ENCODE measurements around the gene CCDC77.

Gene CCDC77

DNA sequence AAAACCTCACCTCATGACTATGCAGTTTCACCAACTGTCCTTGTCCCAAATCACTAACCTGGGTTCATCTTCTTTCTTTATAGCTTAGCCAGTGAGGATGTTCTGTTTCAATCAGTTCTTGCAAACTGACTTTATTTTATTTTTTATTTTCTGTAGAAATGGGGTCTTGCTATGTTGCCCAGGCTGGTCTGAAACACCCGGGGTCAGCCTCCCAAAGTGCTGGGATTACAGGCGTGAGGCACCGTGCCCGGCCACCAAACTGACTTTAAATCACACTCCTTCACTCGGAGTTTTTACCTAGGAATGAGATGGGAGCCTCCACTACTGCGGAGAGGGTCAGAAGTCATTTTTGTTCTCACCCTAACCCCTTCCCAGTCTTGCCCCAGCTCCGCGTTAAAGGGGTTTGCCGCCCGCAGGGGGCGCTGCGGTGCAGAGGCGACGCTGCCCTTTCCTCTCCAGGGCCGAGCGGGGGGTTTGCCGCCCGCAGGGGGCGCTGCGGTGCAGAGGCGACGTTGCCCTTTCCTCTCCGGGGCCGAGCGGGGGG lies 51.3 kb downstream of the CCDC77 start:
- peak; percentile 36 for DNase-seq (ENCODE audit: low read depth)

DNA sequence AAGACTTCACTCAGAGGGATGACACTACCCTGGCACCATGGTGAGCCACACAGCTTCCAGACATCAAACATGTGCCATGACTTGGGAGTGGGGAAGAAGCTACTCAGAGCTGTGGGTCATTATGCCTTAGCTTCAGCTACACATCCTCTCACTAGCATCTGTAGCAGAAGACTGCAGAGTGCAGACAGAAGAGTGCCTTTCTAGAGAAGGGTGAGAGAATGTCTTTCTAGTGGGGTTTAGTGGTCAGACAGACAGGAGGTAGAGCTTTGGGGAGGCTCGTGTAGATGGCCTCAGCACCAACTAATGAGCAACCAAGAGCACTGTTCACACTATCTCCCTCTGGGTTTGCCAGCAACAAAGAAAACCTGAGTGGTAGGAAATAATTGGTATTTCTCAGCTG lies 53.4 kb downstream of the CCDC77 start:
- DNase-seq (ENCODE audit: low read depth): no peak

DNA sequence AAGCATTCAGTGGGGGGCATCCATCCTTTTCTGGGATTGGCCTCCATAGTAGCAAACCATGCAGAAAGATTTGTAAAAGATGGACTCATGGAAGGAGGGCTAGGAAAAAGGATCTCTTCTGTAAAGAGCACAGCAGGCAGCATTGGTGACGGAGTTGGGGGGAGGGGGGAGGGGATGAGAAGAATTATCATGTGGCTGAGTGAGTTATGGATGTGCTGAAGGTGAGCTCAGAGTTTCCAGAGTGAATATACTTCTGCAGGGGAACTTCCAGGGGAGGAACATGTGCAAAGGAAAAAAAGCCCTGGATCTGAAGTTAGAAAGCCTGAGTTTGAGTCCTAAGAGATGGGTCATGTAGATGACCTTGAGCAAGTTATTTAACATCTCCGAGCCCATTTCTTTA lies 54.4 kb downstream of the CCDC77 start:
- DNase-seq (ENCODE audit: low read depth): no peak

DNA sequence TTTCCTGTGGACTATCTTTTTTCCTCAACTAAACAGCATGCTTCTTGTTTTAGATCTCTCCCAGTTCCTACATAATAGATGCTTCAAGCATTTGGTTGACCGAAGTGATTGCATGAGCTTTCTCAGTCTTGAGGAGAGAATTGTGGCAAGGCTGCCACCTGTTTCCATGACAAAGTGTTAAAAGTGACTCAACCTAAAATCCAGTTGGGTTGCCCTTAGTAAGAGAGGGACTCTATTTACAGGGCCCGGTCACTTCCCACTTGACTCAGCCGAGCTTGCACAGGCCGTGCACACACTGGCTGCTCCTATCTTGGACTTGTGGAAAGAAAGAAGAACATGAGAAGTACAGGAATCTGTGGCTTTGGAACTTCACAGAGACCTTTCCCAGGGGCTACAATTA lies 56.2 kb downstream of the CCDC77 start:
- no peak for DNase-seq (ENCODE audit: low read depth)

DNA sequence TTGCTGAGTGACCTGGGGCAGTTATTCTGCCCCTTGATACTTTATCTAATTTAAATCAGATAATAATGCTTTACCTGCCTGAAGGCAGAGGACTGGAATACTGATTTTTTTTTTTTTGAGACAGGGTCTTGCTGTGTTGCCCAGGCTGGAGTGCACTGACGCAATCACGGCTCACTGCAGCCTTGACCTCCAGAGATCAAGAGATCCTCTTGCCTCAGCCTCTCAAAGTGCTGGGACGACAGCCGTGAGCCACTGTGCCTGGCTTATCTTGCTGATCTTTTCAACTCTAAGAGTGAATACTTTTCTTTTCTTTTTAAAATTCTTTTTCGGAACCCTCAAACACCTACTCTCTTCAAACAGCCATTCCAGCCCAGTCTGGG lies 57.6 kb downstream of the CCDC77 start:
- no peak for DNase-seq (ENCODE audit: low read depth)

DNA sequence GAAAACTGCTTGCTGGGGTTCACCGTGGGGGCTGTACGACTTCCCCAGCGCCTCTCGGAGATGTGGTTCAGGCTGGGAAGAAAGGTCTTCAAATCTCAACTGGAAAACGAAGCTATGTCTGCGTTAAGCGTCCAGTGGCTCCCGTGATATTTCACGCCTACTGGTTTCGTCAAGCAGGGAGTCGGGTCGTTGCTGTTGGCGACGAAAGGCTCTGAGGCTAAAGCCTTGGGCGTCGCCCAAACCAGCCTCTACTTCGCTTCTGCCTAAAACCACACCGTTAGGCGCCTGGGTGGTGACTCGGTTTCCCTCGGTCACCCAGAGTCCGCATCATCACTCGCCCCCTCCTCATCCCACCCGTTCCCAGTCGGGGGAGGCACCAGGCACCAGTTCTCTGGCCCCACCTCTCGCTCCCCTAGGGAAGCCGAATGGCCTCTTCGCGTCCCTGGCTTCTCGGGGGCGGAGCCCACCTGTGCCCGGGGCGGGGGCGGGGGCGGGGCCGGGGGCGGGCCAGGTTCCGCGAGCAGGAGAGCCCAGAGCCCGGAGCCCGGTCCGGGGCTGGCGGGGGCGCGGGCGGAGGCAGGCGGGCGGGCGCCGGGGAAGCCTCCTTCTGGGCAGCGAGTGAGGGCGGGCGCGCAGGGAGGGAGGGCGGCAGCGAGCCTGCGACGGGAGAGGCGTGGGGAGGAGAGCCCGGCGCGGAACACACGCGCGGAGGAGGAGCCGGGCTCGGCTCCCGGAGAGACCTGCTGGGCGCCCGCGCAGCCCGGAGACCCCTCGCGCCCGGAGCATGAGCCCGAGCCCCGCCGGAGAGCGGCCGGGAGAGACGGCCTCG lies 58.2 kb downstream of the CCDC77 start, which contains the start of gene B4GALNT3:
Gene B4GALNT3, plus strand, starts transcription at position 510 of the 829 bp plus-strand sequence. CDS start 438 bp downstream, outside the sequence.
- DNase-seq (ENCODE audit: low read depth): peak; percentile 8

DNA sequence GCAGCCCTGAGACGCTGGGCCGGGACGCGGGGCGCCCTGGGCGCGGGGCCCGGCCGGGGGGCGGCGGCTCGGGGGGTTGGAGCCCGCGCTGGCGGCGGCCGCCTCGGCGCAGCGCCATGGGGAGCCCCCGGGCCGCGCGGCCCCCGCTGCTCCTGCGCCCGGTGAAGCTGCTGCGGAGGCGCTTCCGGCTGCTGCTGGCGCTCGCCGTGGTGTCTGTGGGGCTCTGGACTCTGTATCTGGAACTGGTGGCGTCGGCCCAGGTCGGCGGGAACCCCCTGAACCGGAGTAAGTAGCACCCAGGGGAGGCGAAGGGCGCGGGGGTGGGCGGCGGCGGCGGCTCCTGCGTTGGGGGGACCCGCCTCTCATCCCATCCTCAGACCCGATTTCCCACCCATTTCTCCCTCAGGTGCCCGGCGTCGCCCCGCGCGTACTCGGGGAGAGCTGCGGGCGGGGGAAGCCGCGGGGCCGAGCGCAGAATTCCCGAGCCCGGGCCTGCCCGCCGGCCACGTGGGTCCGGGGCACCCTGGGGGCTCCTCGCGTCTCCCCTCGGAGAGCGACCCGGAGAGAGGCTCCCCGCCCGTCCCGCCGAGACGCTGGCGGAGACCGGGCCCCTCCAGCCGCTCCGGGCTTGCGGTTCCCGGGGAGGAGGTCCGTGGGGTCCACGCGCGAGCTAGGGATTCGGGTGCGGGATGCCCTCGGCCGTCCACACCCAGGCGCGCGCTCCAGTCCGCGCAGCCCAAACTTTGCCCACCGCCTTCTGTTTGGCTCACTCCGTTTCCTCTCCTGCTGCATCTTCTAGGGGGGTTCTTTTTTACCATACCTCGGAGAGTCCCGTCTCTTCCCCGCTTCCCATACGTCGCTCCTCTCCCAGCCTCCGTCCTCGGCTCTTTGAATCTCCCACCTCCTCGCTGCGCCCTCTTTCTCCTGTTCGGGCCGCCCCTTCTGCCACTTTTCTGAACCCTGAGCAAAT lies 59.1 kb downstream of the CCDC77 start:
- DNase-seq (ENCODE audit: low read depth): peak; percentile 4

DNA sequence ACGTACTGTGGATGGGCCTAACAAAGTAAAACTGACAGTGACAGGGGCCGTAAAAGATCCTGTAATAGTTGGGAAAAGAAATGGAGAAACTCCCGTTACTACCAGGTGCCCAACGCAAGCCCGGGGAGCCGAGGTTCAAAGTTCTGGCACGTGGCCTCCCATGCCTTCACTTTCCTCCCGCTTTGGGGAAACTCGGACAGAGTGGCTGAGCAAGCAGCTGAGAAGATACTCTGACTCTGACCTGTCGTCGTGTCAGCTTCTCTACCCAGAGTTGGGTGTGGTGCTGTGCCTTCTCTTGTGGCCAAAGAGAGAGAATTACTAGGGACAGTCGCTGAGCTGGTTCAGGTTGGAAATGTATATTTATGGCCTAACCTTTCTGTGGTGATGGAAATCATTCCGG lies 60.0 kb downstream of the CCDC77 start:
- no peak for DNase-seq (ENCODE audit: low read depth)

DNA sequence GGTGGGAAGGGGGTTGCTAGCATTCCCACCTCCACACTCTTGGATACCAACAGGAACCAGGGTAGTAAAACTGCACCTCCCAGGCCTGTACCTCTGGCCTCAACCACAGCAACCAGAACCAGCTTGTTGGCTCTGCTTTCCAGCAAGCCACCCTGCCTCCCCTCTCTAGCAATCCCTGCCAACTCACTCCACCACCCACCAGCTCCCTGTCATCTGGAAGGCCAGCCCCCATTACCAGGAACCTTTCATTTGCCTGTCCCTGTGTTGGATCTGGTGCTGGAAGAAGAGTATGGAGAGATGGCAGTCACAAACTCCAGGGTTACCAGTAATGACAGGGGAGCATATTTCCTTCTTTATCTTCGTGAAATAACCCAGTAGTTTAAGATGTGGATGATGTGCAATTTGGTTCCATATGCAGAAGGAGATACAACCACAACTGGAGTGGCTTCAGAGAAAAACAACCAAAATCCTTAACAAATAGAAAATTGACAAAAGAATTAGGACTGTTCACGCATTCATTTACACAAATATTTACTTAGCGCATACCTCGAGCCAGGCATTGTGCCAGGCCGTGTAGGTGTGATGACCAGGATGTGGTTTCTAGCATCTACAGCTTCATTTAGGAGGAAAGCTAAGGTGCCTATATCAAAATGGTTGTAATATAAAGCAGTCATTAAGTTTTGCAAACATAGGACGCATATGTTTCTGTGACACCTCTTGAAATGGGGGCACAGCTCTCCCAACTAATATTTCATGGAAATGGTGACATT lies 61.7 kb downstream of the CCDC77 start:
- DNase-seq (ENCODE audit: low read depth): no peak

DNA sequence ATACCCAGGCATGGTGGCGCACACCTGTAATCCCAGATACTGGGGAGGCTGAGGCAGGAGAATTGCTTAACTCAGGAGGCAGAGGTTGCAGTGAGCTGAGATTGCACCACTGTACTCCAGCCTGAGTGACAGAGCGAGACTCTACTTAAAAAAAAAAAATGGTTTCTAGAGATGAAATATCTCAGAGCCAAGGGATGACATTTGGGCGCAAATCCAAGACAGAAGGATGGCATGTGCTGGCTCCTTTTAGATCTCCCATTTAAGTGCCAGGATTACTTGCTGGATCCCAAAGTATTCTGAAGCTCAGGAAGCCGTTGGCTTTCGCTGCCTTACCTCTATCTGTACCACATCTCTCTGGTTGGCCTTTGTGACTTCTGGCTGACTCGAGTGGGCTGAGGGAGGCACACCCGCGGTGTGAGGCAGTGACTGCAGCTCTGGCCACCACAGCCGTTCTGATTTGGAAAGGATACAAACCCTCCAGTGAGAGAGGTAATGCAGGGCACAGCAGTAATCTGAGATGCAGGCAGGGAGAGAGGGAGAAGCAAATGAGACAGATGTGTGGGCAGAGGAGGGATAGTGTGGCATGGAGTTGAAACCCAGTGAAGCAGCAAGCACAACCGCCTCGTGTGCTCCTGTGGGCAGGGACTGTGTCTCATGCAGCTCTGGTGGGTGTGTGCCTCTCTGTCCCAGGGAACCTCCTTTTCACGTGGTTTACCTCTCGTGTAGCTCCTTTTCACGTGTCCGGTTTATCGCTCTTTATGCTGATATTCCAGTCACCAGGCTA lies 63.2 kb downstream of the CCDC77 start:
- DNase-seq (ENCODE audit: low read depth): no peak

DNA sequence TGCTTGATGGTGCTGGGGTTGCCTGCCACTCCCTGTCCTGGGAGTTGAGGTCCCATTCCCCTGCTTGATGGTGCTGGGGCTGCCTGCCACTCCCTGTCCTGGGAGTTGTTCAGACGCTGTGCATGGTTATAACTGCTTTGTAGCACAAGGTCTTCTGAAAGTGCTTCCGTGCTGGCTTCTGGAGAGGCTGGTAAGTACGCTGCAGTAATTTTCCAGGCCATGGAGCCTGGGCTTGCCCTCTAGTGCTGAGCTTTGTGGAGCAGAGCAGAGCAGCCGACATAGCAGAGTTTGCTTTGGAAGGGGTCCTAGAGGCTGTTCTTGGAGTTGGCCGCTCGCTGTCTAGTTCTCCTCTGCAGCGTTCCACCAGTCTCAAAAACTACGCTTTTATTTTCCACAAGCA lies 64.6 kb downstream of the CCDC77 start:
- no peak for DNase-seq (ENCODE audit: low read depth)

DNA sequence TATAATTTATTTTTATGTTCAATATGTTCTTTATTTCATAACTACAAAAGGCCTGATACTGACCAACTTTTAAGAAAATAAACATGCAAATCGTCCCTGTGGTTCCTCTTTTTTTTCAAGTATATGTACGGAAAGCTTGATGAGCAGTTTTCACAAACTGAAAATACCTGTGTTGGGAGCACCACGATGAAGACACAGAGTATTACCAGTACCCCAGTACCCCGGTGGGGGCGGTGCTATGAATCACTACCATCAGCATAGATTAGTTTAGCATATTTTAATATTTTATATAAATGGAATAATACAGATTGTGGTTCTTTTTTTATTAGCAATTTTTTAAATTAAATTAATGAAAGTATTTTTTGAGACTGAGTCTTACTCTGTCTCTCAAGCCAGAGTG lies 65.3 kb downstream of the CCDC77 start:
- no peak for DNase-seq (ENCODE audit: low read depth)

DNA sequence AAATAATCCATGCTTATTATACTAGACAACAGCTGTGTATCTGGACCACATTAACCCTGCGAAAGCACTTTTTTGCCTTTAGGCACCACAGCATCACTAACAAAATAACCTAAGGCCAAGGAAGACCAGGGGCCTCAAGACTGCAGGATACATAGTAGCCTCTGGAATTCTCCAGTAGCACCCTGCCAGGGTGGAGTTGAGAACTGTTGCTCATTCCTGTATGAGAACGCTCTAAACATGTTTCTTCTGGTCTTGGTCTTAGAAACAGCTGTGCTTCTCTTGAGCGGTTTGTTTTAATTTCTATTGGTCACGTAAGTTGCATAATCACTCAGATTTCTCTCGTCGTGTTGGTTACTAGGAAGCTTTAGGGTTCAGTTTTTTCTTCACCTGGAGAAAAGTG lies 66.1 kb downstream of the CCDC77 start:
- DNase-seq (ENCODE audit: low read depth): no peak

DNA sequence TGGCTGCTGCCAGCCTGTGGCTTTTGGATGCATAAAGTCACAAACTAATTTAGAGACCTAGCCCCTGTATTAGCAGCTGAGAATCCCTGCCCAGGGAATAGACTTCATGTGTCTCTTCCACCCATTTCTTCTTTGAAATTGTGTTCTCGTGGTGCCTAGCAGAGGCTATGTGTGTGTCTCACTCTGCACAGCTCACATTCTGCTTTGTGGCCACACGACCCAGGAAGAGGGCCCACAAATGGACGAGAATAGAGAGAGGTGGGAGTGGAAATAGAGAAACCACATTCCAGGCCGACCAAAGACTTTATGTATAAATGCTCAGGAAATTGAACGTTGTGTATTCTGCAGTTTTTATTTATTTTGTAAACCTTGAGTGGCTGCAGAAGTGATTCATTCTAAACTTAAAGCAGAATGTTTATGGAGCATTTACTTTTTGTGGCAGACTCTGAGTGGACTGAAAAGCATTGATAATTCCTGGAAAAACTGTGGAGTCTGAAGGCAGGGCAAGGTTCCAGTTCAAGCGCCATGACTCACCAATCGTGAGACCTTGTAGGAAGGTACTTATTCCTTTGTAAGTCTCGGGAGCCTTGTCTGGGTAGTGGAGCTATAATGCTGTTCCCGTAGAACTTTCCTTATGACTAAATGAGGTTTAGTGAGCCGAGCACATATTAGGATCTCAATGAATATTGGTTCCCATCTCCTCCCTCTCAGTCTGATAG lies 67.4 kb downstream of the CCDC77 start:
- DNase-seq (ENCODE audit: low read depth): no peak

DNA sequence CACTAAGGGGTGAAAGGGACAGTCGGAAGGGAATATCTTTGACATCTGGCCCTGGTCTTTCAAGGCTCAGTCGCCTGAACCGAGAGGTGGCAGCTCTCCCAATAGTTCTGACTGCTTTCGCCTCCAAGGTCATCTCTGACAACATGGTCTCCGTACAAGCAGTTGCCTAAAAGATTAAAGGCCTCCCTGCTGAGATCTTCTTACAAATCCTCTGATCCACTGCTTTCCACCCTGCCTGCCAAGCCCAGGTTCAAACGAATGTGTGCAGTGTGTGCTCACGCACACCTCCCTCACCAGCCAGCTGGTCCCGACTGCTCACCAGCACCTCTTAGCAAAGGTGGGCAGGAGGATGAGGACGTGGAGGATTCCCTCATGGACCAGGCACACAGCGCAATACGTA lies 68.7 kb downstream of the CCDC77 start:
- no peak for DNase-seq (ENCODE audit: low read depth)

DNA sequence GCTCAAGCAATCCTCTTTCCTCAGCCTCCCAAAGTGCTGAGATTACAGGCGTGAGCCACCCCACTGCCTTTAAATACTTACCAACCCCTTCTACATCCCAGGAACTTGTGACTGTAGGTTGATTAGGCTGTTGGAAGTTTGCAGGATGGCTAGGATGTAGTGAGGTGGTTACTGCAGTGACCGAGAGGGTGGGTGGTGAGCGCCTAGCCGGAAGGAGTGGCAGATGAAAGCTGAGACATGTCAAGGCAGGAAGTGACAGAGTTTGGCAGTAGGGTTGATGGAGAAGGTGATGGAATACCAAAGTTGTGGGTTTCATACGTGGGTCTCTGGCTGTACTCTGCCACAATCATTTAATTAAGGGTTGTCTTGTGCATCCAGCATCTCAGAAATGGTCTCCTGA lies 71.8 kb downstream of the CCDC77 start:
- no peak for DNase-seq (ENCODE audit: low read depth)

DNA sequence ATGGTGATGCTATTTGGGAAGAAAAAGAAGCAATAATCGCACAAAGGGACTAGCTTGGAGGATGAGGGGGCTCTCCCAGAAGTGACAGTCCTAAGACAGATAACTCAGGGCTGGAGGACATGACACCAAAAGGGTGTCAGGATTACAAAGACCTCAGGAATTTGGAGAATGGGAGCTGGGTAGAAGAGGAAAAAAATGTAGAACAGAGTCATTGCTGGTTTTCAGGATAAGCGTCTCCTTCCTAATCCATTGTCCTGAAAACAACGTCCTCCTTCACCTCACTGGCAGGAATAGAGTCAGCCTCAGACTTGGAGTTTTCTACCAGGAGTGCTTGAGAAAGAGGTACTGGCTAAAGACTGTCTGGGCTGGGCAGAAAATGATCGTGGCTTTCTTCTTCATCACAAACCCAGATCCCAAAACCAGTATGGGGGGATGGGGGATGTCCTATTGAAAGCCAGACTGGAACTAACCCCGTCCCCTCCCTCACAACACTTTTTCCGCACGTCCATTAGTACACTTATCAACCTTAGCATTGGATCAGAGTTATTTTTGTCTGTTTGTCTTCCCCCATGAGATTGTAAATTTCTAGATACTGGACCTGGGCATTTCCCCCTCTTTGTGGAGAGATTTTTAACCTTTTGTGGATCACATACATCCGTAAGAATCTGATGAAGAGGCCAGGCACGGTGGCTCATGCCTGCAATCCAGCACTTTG lies 72.6 kb downstream of the CCDC77 start:
- no peak for DNase-seq (ENCODE audit: low read depth)

DNA sequence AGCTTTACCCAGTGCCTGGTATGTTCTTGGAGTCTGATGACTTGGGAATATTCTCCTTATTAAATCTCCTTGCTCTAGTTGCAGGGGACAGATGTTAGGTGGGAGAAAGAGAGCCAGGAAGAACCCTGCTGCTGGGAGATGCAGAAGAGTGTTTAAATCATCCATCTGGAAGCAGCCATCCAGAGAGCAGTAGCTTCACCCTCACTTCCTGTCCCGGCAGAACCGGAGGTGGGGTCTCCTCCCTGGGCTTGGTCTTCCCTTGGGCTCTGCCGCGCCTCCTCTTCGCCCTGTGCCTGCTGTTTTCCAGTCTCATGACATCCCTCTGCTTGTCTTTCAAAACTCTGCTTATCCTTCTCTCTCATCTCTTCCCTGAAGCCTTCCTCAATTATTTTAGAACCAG lies 73.8 kb downstream of the CCDC77 start:
- DNase-seq (ENCODE audit: low read depth): no peak

DNA sequence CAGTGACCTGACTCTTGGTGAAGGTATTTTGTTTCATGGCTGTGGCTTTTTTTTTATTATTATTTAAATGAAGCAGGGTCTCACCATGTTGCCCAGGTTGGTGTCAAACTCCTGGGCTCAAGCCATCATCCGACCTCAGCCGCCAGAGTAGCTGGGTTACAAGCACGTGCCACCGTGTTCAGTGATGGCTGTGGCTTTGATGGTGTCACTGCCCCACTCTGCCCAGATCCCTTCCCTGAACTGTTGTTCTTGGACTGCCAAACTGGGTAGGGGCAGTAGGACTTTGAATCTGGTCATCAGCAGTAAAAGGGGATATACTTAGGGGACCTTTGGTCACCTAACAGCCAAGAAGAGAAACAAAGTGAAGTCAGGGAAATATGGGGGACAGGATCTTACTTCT lies 77.7 kb downstream of the CCDC77 start:
- DNase-seq (ENCODE audit: low read depth): no peak
